Mucosa of rectum (tissue), 2 donors: ENCODE results near the gene LIMS1.
"Not testable (repeated sequence)": the region's sequence is repeated elsewhere in the genome, so short reads cannot be mapped to it uniquely, and the experiment has no call there.

Experiments
- H3K27ac ChIP-seq, 2 donors: one replicate each; pipeline ENCODE4 v1.7.0; 2013; ENCODE audit warnings: inconsistent platforms in 2 of 2, low read depth in 2 of 2, low read length in 2 of 2
- H3K27me3 ChIP-seq, 2 donors: one replicate each; pipeline ENCODE4 v1.7.0; 2013; ENCODE audit warnings: low read length in 2 of 2; ENCODE audit not compliant: control insufficient read depth in 2 of 2, insufficient read depth in 2 of 2
- H3K36me3 ChIP-seq, 2 donors: one replicate each; pipeline ENCODE4 v1.7.0; 2013; ENCODE audit warnings: low read length in 2 of 2; ENCODE audit not compliant: control insufficient read depth in 2 of 2, insufficient read depth in 2 of 2
- H3K4me1 ChIP-seq, 2 donors: one replicate each; pipeline ENCODE4 v1.7.0; 2013; ENCODE audit warnings: low read length in 2 of 2, mild to moderate bottlenecking in 1 of 2; ENCODE audit not compliant: control insufficient read depth in 2 of 2, insufficient read depth in 2 of 2
- H3K4me3 ChIP-seq, 2 donors: one replicate each; pipeline ENCODE4 v1.7.0; 2013; ENCODE audit warnings: low read length in 2 of 2
- H3K9ac ChIP-seq, 2 donors: one replicate each; pipeline ENCODE4 v1.7.0; 2013; ENCODE audit warnings: low read length in 2 of 2, low read depth in 1 of 2, mild to moderate bottlenecking in 1 of 2
- H3K9me3 ChIP-seq, 2 donors: one replicate each; pipeline ENCODE4 v1.7.0; 2013; ENCODE audit warnings: low read length in 2 of 2; ENCODE audit not compliant: control insufficient read depth in 2 of 2
- donor health status: healthy.
- donor health status: Normal muscosa, but diverticular disease.

The LIMS1 gene

GRCh38 chr2:108701806-108702205 lies 167.5 kb downstream of the LIMS1 start:
- Histone ChIP-seq H3K4me1 (no peaks in the 10 kb centered on the region), H3K27me3 (no peaks in the 10 kb centered on the region), H3K4me3 (no peak overlapping the region), H3K27ac (no peak overlapping the region), H3K36me3 (no peaks in the 10 kb centered on the region), H3K9me3 (no peaks in the 10 kb centered on the region), H3K9ac (no peak overlapping the region)

GRCh38 chr2:108704871-108705270 lies 170.6 kb downstream of the LIMS1 start:
- H3K36me3 ChIP-seq = no peaks in the 10 kb centered on the region
- H3K27me3 ChIP-seq = no peaks in the 10 kb centered on the region
- H3K4me3 ChIP-seq = no peak overlapping the region
- no peaks in the 10 kb centered on the region for H3K4me1 ChIP-seq
- H3K27ac ChIP-seq = no peak overlapping the region
- H3K9me3 ChIP-seq = no peaks in the 10 kb centered on the region
- H3K9ac ChIP-seq = no peak overlapping the region

- no peaks in the 10 kb centered on the region for H3K9me3 ChIP-seq
- H3K4me3 ChIP-seq = no peak overlapping the region
- no peaks in the 10 kb centered on the region for H3K4me1 ChIP-seq
- H3K27ac ChIP-seq = no peak overlapping the region
- no peaks in the 10 kb centered on the region for H3K27me3 ChIP-seq
- no peaks in the 10 kb centered on the region for H3K36me3 ChIP-seq
- H3K9ac ChIP-seq = no peak overlapping the region
These were observed 173.0 kb downstream of the LIMS1 start for GRCh38 chr2:108707300-108707699.

- H3K9ac ChIP-seq, H3K4me3 ChIP-seq, H3K36me3 ChIP-seq, H3K27me3 ChIP-seq, H3K4me1 ChIP-seq, H3K27ac ChIP-seq, H3K9me3 ChIP-seq: not testable (repeated sequence)
These were observed 182.7 kb downstream of the LIMS1 start for GRCh38 chr2:108716971-108717370.

GRCh38 chr2:108719149-108720044 lies 185.1 kb downstream of the LIMS1 start, which contains the start of gene RANBP2:
Gene RANBP2 (plus strand): TSS chr2:108719482. CDS start chr2:108719607, 125 bp downstream.
- no peaks in the 10 kb centered on the region for H3K36me3 ChIP-seq
- H3K4me1 ChIP-seq = peaks cover 3 to 4% of the 10 kb centered on the region in 2 donors
- H3K9me3 ChIP-seq = no peaks in the 10 kb centered on the region
- H3K27ac ChIP-seq = peak within 1 kb of the TSS; percentile 96 to 99
- H3K4me3 ChIP-seq = peak within 1 kb of the TSS; percentile 83 to 85
- H3K9ac ChIP-seq = peak within 1 kb of the TSS; percentile 79 to 97
- no peaks in the 10 kb centered on the region for H3K27me3 ChIP-seq

GRCh38 chr2:108726048-108726447 lies 191.8 kb downstream of the LIMS1 start:
- H3K4me1 ChIP-seq, H3K27ac ChIP-seq, H3K4me3 ChIP-seq, H3K9me3 ChIP-seq, H3K27me3 ChIP-seq, H3K9ac ChIP-seq, H3K36me3 ChIP-seq: not testable (repeated sequence)

GRCh38 chr2:108734656-108735055 lies 200.4 kb downstream of the LIMS1 start:
- H3K9ac ChIP-seq, H3K4me1 ChIP-seq, H3K36me3 ChIP-seq, H3K27me3 ChIP-seq, H3K27ac ChIP-seq, H3K9me3 ChIP-seq, H3K4me3 ChIP-seq: not testable (repeated sequence)
